Muscle of leg (tissue), 11 donors: ENCODE data around the gene ALDH3B2. TPM values are rescaled to one million over a fixed set of nuclear protein-coding genes. Genes with fewer than 3 reads are reported as not detected.
A peak's percentile ranks its signal among the peaks of the same experiment; 100 is the strongest.
"Not testable (repeated sequence)": the region's sequence is repeated elsewhere in the genome, so short reads cannot be mapped to it uniquely, and the experiment has no call there.

Experiments
- DNase-seq: peaks from one replicate; pipeline ENCODE4 v3.0.0; 2013
- H3K27ac ChIP-seq: one replicate; pipeline ENCODE4 v1.5.1; 2013; ENCODE audit warnings: mild to moderate bottlenecking, low read length, control low read depth
- H3K27me3 ChIP-seq: one replicate; pipeline ENCODE4 v1.6.1; 2013; ENCODE audit warnings: low read length; ENCODE audit not compliant: control insufficient read depth, insufficient read depth
- H3K36me3 ChIP-seq: one replicate; pipeline ENCODE4 v1.6.1; 2013; ENCODE audit warnings: low read length; ENCODE audit not compliant: control insufficient read depth, insufficient read depth
- H3K4me1 ChIP-seq: one replicate; pipeline ENCODE4 v1.6.1; 2013; ENCODE audit warnings: low read length; ENCODE audit not compliant: control insufficient read depth, insufficient read depth
- H3K4me3 ChIP-seq: one replicate; pipeline ENCODE4 v1.5.1; 2013; ENCODE audit warnings: low read length, control low read depth
- H3K9me3 ChIP-seq: replicated peaks from 2 replicates; pipeline ENCODE4 v1.6.1; 2013; ENCODE audit warnings: low read depth, low read length; ENCODE audit not compliant: control insufficient read depth
- WGBS: methylation state at CpG from one replicate; pipeline ENCODE4 v1.1.5; 2013; ENCODE audit warnings: missing lambda C conversion rate; ENCODE audit not compliant: insufficient coverage; 5-methylcytosine and 5-hydroxymethylcytosine counted together
- polyA plus RNA-seq, 8 donors: library from polyadenylated mRNA; unstranded; fragments of 120-200 nt; gene quantifications; one replicate each; pipeline versions ENCODE4 v1.2.1 to v1.2.3, GENCODE V29; 2013; ENCODE audit warnings: inconsistent platforms in 1 of 8, low replicate concordance in 1 of 8; ENCODE audit not compliant: insufficient read length in 8 of 8, insufficient read depth in 1 of 8
- total RNA-seq: library from RNA; stranded (reverse); fragments of 120-200 nt; gene quantifications from one replicate; pipeline ENCODE4 v1.2.4, GENCODE V29; 2013

The ALDH3B2 gene
- total and polyA plus RNA-seq, 9 donors, result 0.09 to 4.5 (median 0.14) TPM; not detected in 4

DNA sequence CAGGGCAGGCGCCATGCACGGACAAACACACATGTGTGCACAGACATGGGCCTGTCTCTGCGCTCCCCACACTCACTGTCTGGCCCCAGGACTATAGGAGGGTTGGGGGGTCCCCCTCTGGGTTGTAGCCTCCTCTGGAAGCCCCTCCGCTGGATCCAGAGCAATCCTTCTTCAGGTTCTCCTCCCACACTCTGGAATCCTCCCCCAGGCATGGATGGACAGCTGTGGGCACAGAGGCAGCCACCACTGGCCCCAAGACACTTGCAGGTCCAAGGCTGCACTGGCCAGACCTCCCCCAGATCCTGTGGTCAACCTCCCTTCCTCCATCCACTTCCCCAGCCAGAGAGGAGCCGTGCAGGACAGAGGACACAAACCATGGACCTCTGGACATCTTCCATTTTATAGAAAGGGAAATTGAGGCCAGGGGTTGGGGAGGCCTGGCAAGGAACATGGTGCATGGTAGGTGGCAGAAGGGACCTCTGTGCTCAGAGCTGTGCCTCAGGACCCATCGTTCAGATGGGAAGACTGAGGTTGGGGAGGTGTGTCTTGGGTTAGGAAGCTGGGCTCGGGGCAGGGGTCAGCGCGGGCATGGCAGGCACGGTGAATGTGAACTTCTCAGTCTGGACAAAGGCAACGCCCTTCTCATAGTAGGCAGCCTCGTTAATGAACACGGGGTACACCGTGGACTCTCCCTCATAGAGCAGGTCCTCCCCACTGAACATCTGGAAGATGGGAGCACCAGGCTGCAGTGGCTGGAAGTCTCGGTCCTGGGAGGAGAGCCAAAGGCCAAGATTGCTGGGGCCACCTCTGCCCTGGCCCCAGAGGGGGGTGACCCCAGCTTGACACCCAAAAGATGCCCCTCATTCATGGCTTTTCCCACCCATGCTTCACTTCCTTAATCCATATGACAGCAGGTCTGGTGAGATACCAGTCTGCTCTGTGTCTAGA is 32.0 kb downstream of the ALDH3B2 start:
- DNase-seq, result no peak
- H3K27ac ChIP-seq, result no peak overlapping the region
- no peaks in the 10 kb centered on the region for H3K36me3 ChIP-seq
- H3K4me3 ChIP-seq, result no peak overlapping the region
- peaks cover 8% of the 10 kb centered on the region for H3K27me3 ChIP-seq
- peaks cover 2% of the 10 kb centered on the region for H3K9me3 ChIP-seq
- H3K4me1 ChIP-seq, result no peaks in the 10 kb centered on the region
- WGBS, result 94% methylated on average over 11 of the region's 15 CpGs

- peaks cover 8% of the 10 kb centered on the region for H3K27me3 ChIP-seq
- H3K4me1 ChIP-seq, result no peaks in the 10 kb centered on the region
- DNase-seq, result no peak
- H3K4me3 ChIP-seq, result no peak overlapping the region
- 85% methylated on average over 18 of the region's 28 CpGs for WGBS
- H3K36me3 ChIP-seq, result no peaks in the 10 kb centered on the region
- H3K27ac ChIP-seq, result no peak overlapping the region
- peaks cover 2% of the 10 kb centered on the region for H3K9me3 ChIP-seq
Measured at GRCh38 chr11:67641338-67642172, 32.9 kb downstream of the ALDH3B2 start.

- no peak overlapping the region for H3K4me3 ChIP-seq
- H3K4me1 ChIP-seq, result no peaks in the 10 kb centered on the region
- H3K27ac ChIP-seq, result no peak overlapping the region
- H3K36me3 ChIP-seq, result no peaks in the 10 kb centered on the region
- WGBS, result 54% methylated on average over 8 of the region's 12 CpGs
- peaks cover 8% of the 10 kb centered on the region for H3K27me3 ChIP-seq
- no peak for DNase-seq
- H3K9me3 ChIP-seq, result peaks cover 2% of the 10 kb centered on the region
Measured at GRCh38 chr11:67640758-67641337, 33.6 kb downstream of the ALDH3B2 start.

DNA sequence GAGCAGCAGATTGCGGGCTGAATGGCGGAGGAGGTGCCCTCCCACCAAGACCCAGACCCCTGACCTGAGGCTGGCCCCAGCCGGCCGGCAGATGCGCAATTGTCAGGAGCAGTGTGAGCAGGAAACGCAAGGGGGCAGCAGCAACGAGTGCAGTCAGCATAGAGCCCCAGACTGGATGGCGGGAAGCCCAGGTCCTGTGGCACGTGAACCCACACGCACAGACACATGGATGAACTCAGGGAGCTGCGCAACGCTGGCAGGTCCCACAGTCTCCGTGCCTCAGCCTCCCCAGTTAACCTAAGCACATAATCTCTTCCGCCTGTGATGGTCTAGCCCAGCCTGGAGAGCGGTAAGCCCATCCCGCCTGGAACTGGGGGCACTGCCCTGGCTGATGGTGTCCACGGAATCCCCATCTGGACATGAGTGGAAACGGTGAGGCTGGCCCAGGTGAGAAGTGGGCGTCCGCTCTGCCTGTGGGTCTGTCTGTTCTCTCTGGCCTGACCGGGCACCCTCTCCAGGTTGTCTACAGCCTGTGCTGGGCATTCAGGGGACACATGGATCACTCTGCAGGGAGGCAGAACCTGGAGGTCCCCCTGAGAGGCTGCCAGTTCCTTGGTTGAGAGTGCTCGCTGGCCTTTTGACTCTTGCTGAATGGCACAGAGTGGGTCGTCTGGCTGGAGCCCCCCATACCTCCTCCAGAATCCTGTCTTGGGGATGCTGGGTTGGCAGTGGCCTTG is 34.2 kb downstream of the ALDH3B2 start:
- H3K9me3 ChIP-seq, result peaks cover 2% of the 10 kb centered on the region
- 34% methylated on average over 17 of the region's 23 CpGs for WGBS
- peak; percentile 55 for DNase-seq
- H3K27me3 ChIP-seq, result peaks cover 9% of the 10 kb centered on the region
- no peaks in the 10 kb centered on the region for H3K36me3 ChIP-seq
- H3K27ac ChIP-seq, result no peak overlapping the region
- no peak overlapping the region for H3K4me3 ChIP-seq
- no peaks in the 10 kb centered on the region for H3K4me1 ChIP-seq

DNA sequence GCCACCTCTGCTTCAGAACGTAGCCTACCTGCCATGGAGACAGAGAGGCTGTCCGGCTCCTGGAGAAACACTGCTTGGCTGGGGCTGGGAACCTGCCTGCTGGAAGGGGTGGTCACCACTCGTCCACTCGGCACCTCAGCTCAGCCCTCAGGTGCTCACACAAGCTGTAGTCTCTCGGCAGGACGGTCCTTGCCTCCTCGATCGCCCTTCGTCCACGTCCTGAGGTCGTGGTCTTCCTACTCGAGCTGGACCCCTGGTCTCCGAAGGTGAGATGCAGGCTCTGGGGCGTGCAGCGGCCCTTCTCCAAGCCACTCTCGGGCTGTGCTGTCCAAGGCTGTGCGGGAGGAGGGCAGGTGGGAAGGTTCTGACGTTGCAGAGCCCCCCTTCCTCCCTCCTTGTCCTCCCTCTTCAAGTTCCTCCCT is 35.0 kb downstream of the ALDH3B2 start, which contains the start of gene TBX10:
TBX10 (minus strand) TSS at position 326 of the 422 bp plus-strand sequence; CDS start at position 35, 291 bp downstream.
- H3K27me3 ChIP-seq, result peaks cover 10% of the 10 kb centered on the region
- H3K36me3 ChIP-seq, result no peaks in the 10 kb centered on the region
- H3K4me3 ChIP-seq, result no peak within 1 kb of the TSS
- peaks cover 2% of the 10 kb centered on the region for H3K9me3 ChIP-seq
- H3K27ac ChIP-seq, result no peak within 1 kb of the TSS
- WGBS, result 77% methylated on average over 12 of the region's 18 CpGs
- DNase-seq, result no peak
- H3K4me1 ChIP-seq, result no peaks in the 10 kb centered on the region

GRCh38 chr11:67638535-67639437 is 35.6 kb downstream of the ALDH3B2 start:
- 81% methylated on average over 17 of the region's 24 CpGs for WGBS
- Histone ChIP-seq H3K27me3 (peaks cover 10% of the 10 kb centered on the region), H3K9me3 (no peaks in the 10 kb centered on the region), H3K27ac (no peak overlapping the region), H3K4me3 (no peak overlapping the region), H3K4me1 (no peaks in the 10 kb centered on the region), H3K36me3 (no peaks in the 10 kb centered on the region)
- DNase-seq, result no peak

DNA sequence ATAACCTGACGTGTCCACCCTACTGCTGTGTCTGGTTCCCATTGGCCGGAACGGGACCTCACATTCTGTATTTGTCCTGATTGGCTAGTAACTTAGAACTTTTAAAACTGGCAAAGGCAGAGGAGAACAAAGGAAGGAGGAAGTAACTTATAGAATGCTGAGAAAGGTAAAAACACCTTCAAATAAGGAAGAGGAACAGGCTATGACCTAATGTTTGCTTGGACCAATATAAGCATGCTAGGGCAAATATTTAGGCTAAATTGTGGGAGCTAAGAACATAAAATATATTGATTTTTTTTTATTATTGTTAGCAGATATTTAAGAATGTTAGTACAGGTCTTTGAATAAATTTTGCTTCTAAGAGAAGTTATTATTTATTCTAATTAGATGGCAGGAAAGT is 37.0 kb downstream of the ALDH3B2 start:
- no CpG with 5 or more reads among the region's 3 CpGs for WGBS
- H3K27me3 ChIP-seq, result peaks cover 10% of the 10 kb centered on the region
- H3K4me1 ChIP-seq, result not testable (repeated sequence)

DNA sequence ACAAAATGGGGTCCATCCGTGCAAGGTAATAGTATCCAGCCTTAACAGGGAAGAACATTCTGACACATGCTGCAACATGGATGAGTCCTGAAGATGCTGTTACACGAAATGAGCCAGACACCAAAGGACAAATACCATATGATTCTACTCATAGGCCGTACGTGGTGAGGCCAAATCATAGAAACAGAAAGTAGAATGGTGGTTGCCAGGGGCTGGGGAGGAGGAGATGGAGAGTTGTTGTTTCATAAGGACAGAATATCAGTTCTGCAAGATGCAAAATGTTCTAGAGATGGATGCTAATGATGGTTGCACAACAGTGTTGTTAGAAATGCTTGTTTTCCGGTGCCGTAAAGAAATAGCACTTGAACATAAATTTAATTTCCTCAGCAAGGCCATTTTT is 37.5 kb downstream of the ALDH3B2 start:
- Histone ChIP-seq H3K27ac (no peak overlapping the region), H3K27me3 (peaks cover 10% of the 10 kb centered on the region), H3K9me3 (no peaks in the 10 kb centered on the region), H3K4me3 (no peak overlapping the region), H3K36me3 (no peaks in the 10 kb centered on the region), H3K4me1 (no peaks in the 10 kb centered on the region)
- 100% methylated on average over 1 of the region's 6 CpGs for WGBS
- no peak for DNase-seq

More for the DNA sequence above, 37.0 kb downstream of the ALDH3B2 start:
- not testable (repeated sequence) for DNase-seq, H3K4me3 ChIP-seq, H3K9me3 ChIP-seq, H3K27ac ChIP-seq, H3K36me3 ChIP-seq

DNA sequence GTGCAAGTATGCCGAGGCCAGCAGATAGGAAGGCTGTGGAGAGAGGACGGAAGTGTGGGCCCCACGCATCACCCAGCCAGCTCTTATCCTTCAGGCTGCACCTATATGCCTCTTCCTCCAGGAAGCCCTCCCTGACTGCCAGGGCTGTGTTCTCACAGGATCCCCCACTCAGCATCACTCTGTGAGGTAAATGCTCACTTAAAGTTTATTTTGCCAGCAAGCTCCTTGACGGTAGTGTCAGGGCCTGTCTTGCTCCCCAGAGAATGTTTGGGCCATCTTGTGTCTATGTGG is 39.2 kb downstream of the ALDH3B2 start:
- DNase-seq, result no peak
- no peaks in the 10 kb centered on the region for H3K36me3 ChIP-seq
- H3K27me3 ChIP-seq, result peaks cover 7% of the 10 kb centered on the region
- H3K27ac ChIP-seq, result no peak overlapping the region
- peaks cover 9% of the 10 kb centered on the region for H3K4me1 ChIP-seq
- H3K9me3 ChIP-seq, result no peaks in the 10 kb centered on the region
- H3K4me3 ChIP-seq, result no peak overlapping the region
- 58% methylated on average over 2 of the region's 4 CpGs for WGBS
